ENCODE results near the gene GSK3B.

Gene GSK3B

GRCh38 chr3:119794971-119795612 lies 299.2 kb downstream of the GSK3B start:
- H3K4me3 ChIP-seq (ENCODE audit: low read length), result no peak overlapping the region
- H3K27ac ChIP-seq (ENCODE audit: low read length), result no peak overlapping the region
- H2AFZ ChIP-seq (ENCODE audit: low read length), result no peak overlapping the region
- H3F3A ChIP-seq (ENCODE audit: insufficient read depth, low read length), result no peaks in the 10 kb centered on the region
- H3K4me1 ChIP-seq (ENCODE audit: low read length), result no peaks in the 10 kb centered on the region
- no peak overlapping the region for H3K4me2 ChIP-seq (ENCODE audit: low read depth, low read length)
- no peak overlapping the region for H3K9ac ChIP-seq (ENCODE audit: low read length)
- no peaks in the 10 kb centered on the region for H3K27me3 ChIP-seq (replicated peaks; ENCODE audit: insufficient read depth, low read length)
- H3K36me3 ChIP-seq (replicated peaks; ENCODE audit: insufficient read depth, low read length), result no peaks in the 10 kb centered on the region
- DNase-seq, result no peak
- H4K20me1 ChIP-seq (ENCODE audit: insufficient read depth, low read length), result no peaks in the 10 kb centered on the region
- no peaks in the 10 kb centered on the region for H3K9me3 ChIP-seq (replicated peaks; ENCODE audit: insufficient read depth, low read length)
- no peaks in the 10 kb centered on the region for H3K9me2 ChIP-seq (replicated peaks; ENCODE audit: insufficient read depth, low read length)
- no peaks in the 10 kb centered on the region for H3K79me2 ChIP-seq (ENCODE audit: low read length)
- no peak for TF ChIP-seq CTCF (IDR thresholded peaks at IDR 0.05; ENCODE audit: low read length)
- no peak for TF ChIP-seq EZH2 (optimal IDR thresholded peaks at IDR 0.05; ENCODE audit: low read depth, low read length)
- no peak for TF ChIP-seq EZH2phosphoT487 (IDR thresholded peaks at IDR 0.05; ENCODE audit: low read length)

GRCh38 chr3:119794401-119794800 lies 299.8 kb downstream of the GSK3B start:
- no peak overlapping the region for H3K4me3 ChIP-seq (ENCODE audit: low read length)
- no peak overlapping the region for H3K9ac ChIP-seq (ENCODE audit: low read length)
- no peak for DNase-seq
- H3K9me2 ChIP-seq (replicated peaks; ENCODE audit: insufficient read depth, low read length), result no peaks in the 10 kb centered on the region
- TF ChIP-seq CTCF (IDR thresholded peaks at IDR 0.05; ENCODE audit: low read length) (no peak), EZH2phosphoT487 (IDR thresholded peaks at IDR 0.05; ENCODE audit: low read length) (no peak), EZH2 (optimal IDR thresholded peaks at IDR 0.05; ENCODE audit: low read depth, low read length) (no peak)
- no peaks in the 10 kb centered on the region for H3K9me3 ChIP-seq (replicated peaks; ENCODE audit: insufficient read depth, low read length)
- no peaks in the 10 kb centered on the region for H3F3A ChIP-seq (ENCODE audit: insufficient read depth, low read length)
- no peaks in the 10 kb centered on the region for H3K27me3 ChIP-seq (replicated peaks; ENCODE audit: insufficient read depth, low read length)
- H3K36me3 ChIP-seq (replicated peaks; ENCODE audit: insufficient read depth, low read length), result no peaks in the 10 kb centered on the region
- no peak overlapping the region for H2AFZ ChIP-seq (ENCODE audit: low read length)
- H3K4me2 ChIP-seq (ENCODE audit: low read depth, low read length), result no peak overlapping the region
- no peak overlapping the region for H3K27ac ChIP-seq (ENCODE audit: low read length)
- H4K20me1 ChIP-seq (ENCODE audit: insufficient read depth, low read length), result no peaks in the 10 kb centered on the region
- no peaks in the 10 kb centered on the region for H3K4me1 ChIP-seq (ENCODE audit: low read length)
- H3K79me2 ChIP-seq (ENCODE audit: low read length), result no peaks in the 10 kb centered on the region

- no peaks in the 10 kb centered on the region for H3K9me3 ChIP-seq (replicated peaks; ENCODE audit: insufficient read depth, low read length)
- no peak for DNase-seq
- H3K27ac ChIP-seq (ENCODE audit: low read length), result no peak overlapping the region
- TF ChIP-seq CTCF (IDR thresholded peaks at IDR 0.05; ENCODE audit: low read length), result no peak
- TF ChIP-seq EZH2phosphoT487 (IDR thresholded peaks at IDR 0.05; ENCODE audit: low read length), result no peak
- TF ChIP-seq EZH2 (optimal IDR thresholded peaks at IDR 0.05; ENCODE audit: low read depth, low read length), result no peak
- H3K9ac ChIP-seq (ENCODE audit: low read length), result no peak overlapping the region
- no peaks in the 10 kb centered on the region for H3F3A ChIP-seq (ENCODE audit: insufficient read depth, low read length)
- H4K20me1 ChIP-seq (ENCODE audit: insufficient read depth, low read length), result no peaks in the 10 kb centered on the region
- H3K9me2 ChIP-seq (replicated peaks; ENCODE audit: insufficient read depth, low read length), result no peaks in the 10 kb centered on the region
- no peaks in the 10 kb centered on the region for H3K27me3 ChIP-seq (replicated peaks; ENCODE audit: insufficient read depth, low read length)
- H2AFZ ChIP-seq (ENCODE audit: low read length), result no peak overlapping the region
- no peaks in the 10 kb centered on the region for H3K4me1 ChIP-seq (ENCODE audit: low read length)
- H3K4me3 ChIP-seq (ENCODE audit: low read length), result no peak overlapping the region
- H3K79me2 ChIP-seq (ENCODE audit: low read length), result no peaks in the 10 kb centered on the region
- no peak overlapping the region for H3K4me2 ChIP-seq (ENCODE audit: low read depth, low read length)
- no peaks in the 10 kb centered on the region for H3K36me3 ChIP-seq (replicated peaks; ENCODE audit: insufficient read depth, low read length)
Observed at GRCh38 chr3:119792270-119792669, 302.0 kb downstream of the GSK3B start.
